ENCODE data around the gene MCEMP1. TPM values are rescaled to one million over a fixed set of nuclear protein-coding genes. Genes with fewer than 3 reads are reported as not detected.

MCEMP1 gene
- total and polyA plus RNA-seq, 2 donors from 2014 or later = 0.28 to 0.38 TPM

GRCh38 chr19:7678971-7679751, 2.3 kb downstream of the MCEMP1 start:
- Histone ChIP-seq H3K4me3 (ENCODE audit: low read length in 3 of 3) (no peak overlapping the region), H3K27me3 (ENCODE audit: control insufficient read depth, insufficient read depth, low read length) (no peaks in the 10 kb centered on the region), H3K27ac (ENCODE audit: low read depth in 2 of 2, low read length in 2 of 2) (no peak overlapping the region), H3K4me1 (ENCODE audit: control insufficient read depth in 2 of 3, insufficient read depth in 2 of 3, low read depth in 1 of 3, low read length in 3 of 3) (peaks cover 0 to 8% (median 0%) of the 10 kb centered on the region in 3 donors), H3K9me3 (ENCODE audit: control insufficient read depth in 2 of 3, insufficient read depth in 1 of 3, low read length in 3 of 3) (peaks cover 0 to 2% (median 0%) of the 10 kb centered on the region in 3 donors), H3K9ac (ENCODE audit: low read length in 3 of 3) (no peak overlapping the region), H3K36me3 (ENCODE audit: control insufficient read depth in 2 of 3, insufficient read depth in 3 of 3, low read length in 3 of 3) (no peaks in the 10 kb centered on the region)
- peak in 3 of 5 donors; percentile 29 to 53 (median 31) for DNase-seq
- TF ChIP-seq, protein P1, sequence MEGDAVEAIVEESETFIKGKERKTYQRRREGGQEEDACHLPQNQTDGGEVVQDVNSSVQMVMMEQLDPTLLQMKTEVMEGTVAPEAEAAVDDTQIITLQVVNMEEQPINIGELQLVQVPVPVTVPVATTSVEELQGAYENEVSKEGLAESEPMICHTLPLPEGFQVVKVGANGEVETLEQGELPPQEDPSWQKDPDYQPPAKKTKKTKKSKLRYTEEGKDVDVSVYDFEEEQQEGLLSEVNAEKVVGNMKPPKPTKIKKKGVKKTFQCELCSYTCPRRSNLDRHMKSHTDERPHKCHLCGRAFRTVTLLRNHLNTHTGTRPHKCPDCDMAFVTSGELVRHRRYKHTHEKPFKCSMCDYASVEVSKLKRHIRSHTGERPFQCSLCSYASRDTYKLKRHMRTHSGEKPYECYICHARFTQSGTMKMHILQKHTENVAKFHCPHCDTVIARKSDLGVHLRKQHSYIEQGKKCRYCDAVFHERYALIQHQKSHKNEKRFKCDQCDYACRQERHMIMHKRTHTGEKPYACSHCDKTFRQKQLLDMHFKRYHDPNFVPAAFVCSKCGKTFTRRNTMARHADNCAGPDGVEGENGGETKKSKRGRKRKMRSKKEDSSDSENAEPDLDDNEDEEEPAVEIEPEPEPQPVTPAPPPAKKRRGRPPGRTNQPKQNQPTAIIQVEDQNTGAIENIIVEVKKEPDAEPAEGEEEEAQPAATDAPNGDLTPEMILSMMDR (IDR thresholded peaks at IDR 0.05; ENCODE audit: borderline replicate concordance, extremely low read depth, insufficient read depth) = peak; percentile 14
- no peak for FAIRE-seq
- intact Hi-C loops (cut with DNase I) = no loop called here

- H3K4me3 ChIP-seq (ENCODE audit: low read length in 3 of 3) = peak overlapping the region; percentile 16 to 87 (median 61)
- no peaks in the 10 kb centered on the region for H3K36me3 ChIP-seq (ENCODE audit: control insufficient read depth in 2 of 3, insufficient read depth in 3 of 3, low read length in 3 of 3)
- H3K9ac ChIP-seq (ENCODE audit: low read length in 3 of 3) = peak overlapping the region in 1 of 3 donors; percentile 92
- FAIRE-seq (no peak), DNase-seq (no peak)
- H3K27me3 ChIP-seq (ENCODE audit: control insufficient read depth, insufficient read depth, low read length) = no peaks in the 10 kb centered on the region
- TF ChIP-seq, protein P1 (IDR thresholded peaks at IDR 0.05; ENCODE audit: borderline replicate concordance, extremely low read depth, insufficient read depth) = no peak
- intact Hi-C loops (cut with DNase I) = no loop called here
- no peaks in the 10 kb centered on the region for H3K9me3 ChIP-seq (ENCODE audit: control insufficient read depth in 2 of 3, insufficient read depth in 1 of 3, low read length in 3 of 3)
- peaks cover 0 to 8% (median 0%) of the 10 kb centered on the region in 3 donors for H3K4me1 ChIP-seq (ENCODE audit: control insufficient read depth in 2 of 3, insufficient read depth in 2 of 3, low read depth in 1 of 3, low read length in 3 of 3)
- H3K27ac ChIP-seq (ENCODE audit: low read depth in 2 of 2, low read length in 2 of 2) = no peak overlapping the region
Measured at GRCh38 chr19:7679771-7680605, 3.1 kb downstream of the MCEMP1 start.

DNA sequence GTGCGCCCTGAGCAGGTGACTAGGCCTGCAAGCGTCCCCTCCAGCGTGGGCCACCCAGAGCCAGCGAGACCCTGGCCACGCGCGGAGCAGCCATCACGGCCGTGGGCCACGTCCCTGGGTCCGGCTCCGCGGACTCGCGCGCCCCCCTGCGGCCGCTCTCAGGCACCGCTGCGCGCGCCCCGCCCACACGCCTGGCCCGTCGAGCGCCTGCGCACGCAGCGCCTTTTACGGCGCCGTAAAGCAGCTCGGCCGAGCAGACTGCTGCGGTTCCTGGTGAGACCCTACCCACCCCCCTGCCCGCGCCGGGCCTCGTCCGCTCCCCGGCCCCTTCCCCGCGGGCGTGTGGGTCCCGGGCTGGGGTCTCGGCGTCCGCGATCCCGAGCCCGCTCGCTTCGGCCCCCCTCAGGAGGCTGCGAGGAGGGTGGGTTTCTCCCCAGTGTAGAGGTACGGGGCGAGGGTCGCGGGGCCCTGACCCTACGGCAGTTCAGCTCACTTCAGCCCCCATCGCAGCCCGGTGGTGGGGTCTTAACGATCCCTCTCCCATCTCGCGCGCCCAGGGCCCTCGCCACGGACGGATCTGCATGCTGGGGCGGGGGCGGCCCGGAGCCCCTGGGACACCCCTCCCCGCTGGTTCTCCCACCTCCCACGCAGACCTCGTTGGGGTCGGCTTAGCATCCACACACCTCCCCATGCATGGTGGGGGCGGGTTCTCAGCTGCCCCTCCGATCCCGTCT, 3.9 kb downstream of the MCEMP1 start, which contains the start of gene TRAPPC5:
Gene TRAPPC5, plus strand, starts transcription at position 228 of the 734 bp plus-strand sequence. CDS start 1,421 bp downstream, outside the sequence.
- H3K27me3 ChIP-seq (ENCODE audit: control insufficient read depth, insufficient read depth, low read length) = no peaks in the 10 kb centered on the region
- TF ChIP-seq, protein P1 (IDR thresholded peaks at IDR 0.05; ENCODE audit: borderline replicate concordance, extremely low read depth, insufficient read depth) = peak; percentile 99
- H3K9me3 ChIP-seq (ENCODE audit: control insufficient read depth in 2 of 3, insufficient read depth in 1 of 3, low read length in 3 of 3) = no peaks in the 10 kb centered on the region
- FAIRE-seq = no peak
- peak within 1 kb of the TSS; percentile 62 to 87 (median 78) for H3K4me3 ChIP-seq (ENCODE audit: low read length in 3 of 3)
- H3K36me3 ChIP-seq (ENCODE audit: control insufficient read depth in 2 of 3, insufficient read depth in 3 of 3, low read length in 3 of 3) = no peaks in the 10 kb centered on the region
- intact Hi-C loops (cut with DNase I) = no loop called here
- peak within 1 kb of the TSS; percentile 36 to 92 (median 92) for H3K9ac ChIP-seq (ENCODE audit: low read length in 3 of 3)
- DNase-seq = peak; percentile 92 to 95 (median 93)
- H3K4me1 ChIP-seq (ENCODE audit: control insufficient read depth in 2 of 3, insufficient read depth in 2 of 3, low read depth in 1 of 3, low read length in 3 of 3) = peaks cover 0 to 8% (median 0%) of the 10 kb centered on the region in 3 donors
- H3K27ac ChIP-seq (ENCODE audit: low read depth in 2 of 2, low read length in 2 of 2) = peak within 1 kb of the TSS; percentile 71 to 76
